H9 (cell line): Measurements from ENCODE around the gene ROPN1L. TPM values are rescaled to one million over a fixed set of nuclear protein-coding genes. Genes with fewer than 3 reads are reported as not detected.

ENCODE experiments used
- DNase-seq: peaks from one replicate; pipeline ENCODE4 v3.0.0-alpha.2; 2017
- H2AFZ ChIP-seq: one replicate; pipeline ENCODE4 v1.6.1; 2013; ENCODE audit warnings: mild to moderate bottlenecking, low read length, control low read depth, moderate library complexity
- H2AK5ac ChIP-seq: 2 replicates; pipeline ENCODE4 v1.6.1; 2013; ENCODE audit warnings: low read length, control low read depth, mixed read lengths; ENCODE audit not compliant: insufficient read length
- H2BK120ac ChIP-seq: one replicate; pipeline ENCODE4 v1.6.1; 2013; ENCODE audit warnings: low read depth, mild to moderate bottlenecking, low read length, control low read depth, inconsistent platforms; ENCODE audit not compliant: poor library complexity, severe bottlenecking
- H2BK12ac ChIP-seq: 2 replicates; pipeline ENCODE4 v1.6.1; 2013; ENCODE audit warnings: low read length, control low read depth, mixed read lengths, low read depth; ENCODE audit not compliant: insufficient read length
- H2BK15ac ChIP-seq: 2 replicates; pipeline ENCODE4 v1.6.1; 2013; ENCODE audit warnings: low read depth, low read length, control low read depth
- H2BK20ac ChIP-seq: one replicate; pipeline ENCODE4 v1.6.1; 2013; ENCODE audit warnings: low read depth, mild to moderate bottlenecking, low read length, control low read depth, inconsistent platforms; ENCODE audit not compliant: poor library complexity, severe bottlenecking
- H2BK5ac ChIP-seq: 2 replicates; pipeline ENCODE4 v1.6.1; 2013; ENCODE audit warnings: low read length, control low read depth, mixed read lengths; ENCODE audit not compliant: insufficient read length
- H3K14ac ChIP-seq: 2 replicates; pipeline ENCODE4 v1.6.1; 2013; ENCODE audit warnings: low read length, control low read depth; ENCODE audit not compliant: insufficient read depth
- H3K18ac ChIP-seq: 2 replicates; pipeline ENCODE4 v1.6.1; 2013; ENCODE audit warnings: low read depth, mild to moderate bottlenecking, mixed read lengths, low read length, control low read depth; ENCODE audit not compliant: insufficient read length
- H3K23ac ChIP-seq: 2 replicates; pipeline ENCODE4 v1.6.1; 2013; ENCODE audit warnings: low read length, control low read depth, mixed read lengths, low read depth; ENCODE audit not compliant: insufficient read length
- H3K23me2 ChIP-seq: 2 replicates; pipeline ENCODE4 v1.6.1; 2013; ENCODE audit warnings: low read depth, mild to moderate bottlenecking, mixed read lengths, low read length, control low read depth; ENCODE audit not compliant: insufficient read length, poor library complexity, severe bottlenecking
- H3K27ac ChIP-seq: 2 replicates; pipeline ENCODE4 v1.5.1; 2013; ENCODE audit warnings: low read length, control low read depth, mixed read lengths, low read depth; ENCODE audit not compliant: insufficient read length
- H3K27me3 ChIP-seq: 2 replicates; pipeline ENCODE4 v1.6.1; 2013; ENCODE audit warnings: low read length, control low read depth, inconsistent platforms; ENCODE audit not compliant: insufficient read depth
- H3K4ac ChIP-seq: 2 replicates; pipeline ENCODE4 v1.6.1; 2013; ENCODE audit warnings: low read depth, mild to moderate bottlenecking, control low read depth, inconsistent platforms, low read length, moderate library complexity
- H3K4me1 ChIP-seq: 2 replicates; pipeline ENCODE4 v1.6.1; 2013; ENCODE audit warnings: low read length, control low read depth, inconsistent platforms; ENCODE audit not compliant: insufficient read depth
- H3K4me2 ChIP-seq: 2 replicates; pipeline ENCODE4 v1.6.1; 2013; ENCODE audit warnings: low read length, control low read depth, mixed read lengths; ENCODE audit not compliant: insufficient read length, insufficient read depth
- H3K56ac ChIP-seq: 2 replicates; pipeline ENCODE4 v1.6.1; 2013; ENCODE audit warnings: low read depth, mild to moderate bottlenecking, mixed read lengths, low read length, control low read depth; ENCODE audit not compliant: insufficient read length
- H3K79me1 ChIP-seq: 2 replicates; pipeline ENCODE4 v1.6.1; 2013; ENCODE audit warnings: low read depth, mild to moderate bottlenecking, moderate library complexity, low read length, control low read depth, inconsistent platforms; ENCODE audit not compliant: insufficient read depth, poor library complexity, severe bottlenecking
- H3K79me2 ChIP-seq: 2 replicates; pipeline ENCODE4 v1.6.1; 2013; ENCODE audit warnings: low read length, control low read depth, inconsistent platforms; ENCODE audit not compliant: insufficient read depth
- H3K9ac ChIP-seq: 2 replicates; pipeline ENCODE4 v1.6.1; 2013; ENCODE audit warnings: low read length, control low read depth, mixed read lengths; ENCODE audit not compliant: insufficient read length; ENCODE audit errors: extremely low read depth
- H3K9me3 ChIP-seq: one replicate; pipeline ENCODE4 v1.6.1; 2013; ENCODE audit warnings: low read depth, low read length, inconsistent platforms; ENCODE audit not compliant: control insufficient read depth
- H3T11ph ChIP-seq: one replicate; pipeline ENCODE4 v1.6.1; 2013; ENCODE audit warnings: mild to moderate bottlenecking, low read length, control low read depth, inconsistent platforms
- H4K20me1 ChIP-seq: one replicate; pipeline ENCODE4 v1.6.1; 2013; ENCODE audit not compliant: control insufficient read depth, insufficient read length, insufficient read depth
- H4K5ac ChIP-seq: 2 replicates; pipeline ENCODE4 v1.6.1; 2013; ENCODE audit warnings: low read depth, mild to moderate bottlenecking, mixed read lengths, low read length, control low read depth; ENCODE audit not compliant: insufficient read length
- H4K8ac ChIP-seq: replicated peaks from 2 replicates; pipeline ENCODE4 v1.6.1; 2013; ENCODE audit warnings: low read length, control low read depth, mixed read lengths, low read depth; ENCODE audit not compliant: insufficient read length
- H4K91ac ChIP-seq: 2 replicates; pipeline ENCODE4 v1.6.1; 2013; ENCODE audit warnings: low read depth, mild to moderate bottlenecking, moderate library complexity, mixed read lengths, low read length, control low read depth; ENCODE audit not compliant: insufficient read length
- H3K27ac Mint-ChIP-seq, 3 experiments: 2 replicates in 2 of 3; 3 replicates in 1 of 3; pipeline ENCODE4 v1.8.0; 2020 to 2021; ENCODE audit warnings: mixed read lengths in 3 of 3, mild to moderate bottlenecking in 1 of 3, moderate library complexity in 1 of 3
- H3K27me3 Mint-ChIP-seq: 2 replicates; pipeline ENCODE4 v1.8.0; 2021; ENCODE audit warnings: low read depth, mild to moderate bottlenecking, moderate library complexity, mixed read lengths
- H3K36me3 Mint-ChIP-seq, 3 experiments: 2 replicates in 2 of 3; 3 replicates in 1 of 3; pipeline ENCODE4 v1.8.0; 2020 to 2021; ENCODE audit warnings: low read depth in 3 of 3, mixed read lengths in 3 of 3; ENCODE audit not compliant: insufficient read depth in 1 of 3
- H3K4me1 Mint-ChIP-seq, 2 experiments: 2 replicates each; pipeline ENCODE4 v1.8.0; 2020; ENCODE audit warnings: mixed read lengths in 2 of 2
- H3K4me3 Mint-ChIP-seq, 2 experiments: 2 replicates in 1 of 2; 3 replicates in 1 of 2; pipeline ENCODE4 v1.8.0; 2020 to 2021; ENCODE audit warnings: mild to moderate bottlenecking in 2 of 2, mixed read lengths in 2 of 2, moderate library complexity in 1 of 2
- H3K9me3 Mint-ChIP-seq, 2 experiments: 2 replicates in 1 of 2; 3 replicates in 1 of 2; pipeline ENCODE4 v1.8.0; 2020; ENCODE audit warnings: mild to moderate bottlenecking in 2 of 2, mixed read lengths in 2 of 2, moderate library complexity in 1 of 2
- CTCF ChIP-seq: fragments of 200-600 bp; sonication (generic); conservative IDR thresholded peaks from 3 replicates; pipeline ENCODE4 v1.8.0; 2021; ENCODE audit warnings: antibody characterized with exemption, mild to moderate bottlenecking
- WGBS: extraction: QIAGEN DNeasy Blood & Tissue Kit; methylation state at CpG from one replicate; pipeline ENCODE4 v1.1.7; 2013; ENCODE audit warnings: missing lambda C conversion rate, low lambda C conversion rate, mixed read lengths; ENCODE audit not compliant: insufficient read length; ENCODE audit errors: extremely low coverage; 5-methylcytosine and 5-hydroxymethylcytosine counted together
- total RNA-seq: library from RNA; stranded (reverse); gene quantifications from 2 replicates; pipeline ENCODE4 v1.2.1, GENCODE V29; 2021

ROPN1L gene
- total RNA-seq, 1 experiment from 2014 or later: 0.37 TPM

GRCh38 chr5:10439692-10440091 is 2.0 kb upstream of the ROPN1L start:
- Histone ChIP-seq H3K4me2 (no peak overlapping the region), H3K14ac (no peak overlapping the region), H3K4me1 (no peaks in the 10 kb centered on the region; the same call in 1 of the 2 replicates), H3K23ac (no peak overlapping the region), H3K27ac (no peak overlapping the region), H2AK5ac (no peak overlapping the region), H2BK15ac (no peak overlapping the region), H3K9ac (no peak overlapping the region), H3T11ph (no peak overlapping the region), H3K9me3 (no peaks in the 10 kb centered on the region), H4K8ac (no peak overlapping the region), H3K27me3 (no peaks in the 10 kb centered on the region; the same call in 1 of the 2 replicates), H2BK120ac (no peak overlapping the region), H2BK20ac (no peak overlapping the region), H3K79me2 (no peaks in the 10 kb centered on the region), H4K5ac (no peak overlapping the region), H2BK5ac (no peak overlapping the region), H2BK12ac (no peak overlapping the region), H3K23me2 (peaks cover 10% of the 10 kb centered on the region), H4K91ac (no peak overlapping the region), H3K79me1 (no peaks in the 10 kb centered on the region), H2AFZ (no peak overlapping the region), H4K20me1 (no peaks in the 10 kb centered on the region), H3K18ac (no peak overlapping the region), H3K4ac (no peak overlapping the region), H3K56ac (no peak overlapping the region)
- WGBS: no CpG with 5 or more reads among the region's 4 CpGs
- TF ChIP-seq CTCF: no peak
- Mint-ChIP-seq H3K27me3 (peaks cover 41% of the 10 kb centered on the region), H3K4me1 (peaks cover 6 to 11% of the 10 kb centered on the region in 2 experiments), H3K9me3 (no peaks in the 10 kb centered on the region), H3K4me3 (no peak overlapping the region), H3K27ac (peak overlapping the region in 1 of 3 experiments; percentile 64; a peak in 1 of 7 replicates), H3K36me3 (peaks cover 0 to 5% (median under 1%) of the 10 kb centered on the region in 3 experiments; a peak in 3 of 7 replicates)
- DNase-seq: no peak
